ENCODE data around the gene MISP. TPM values are rescaled to one million over a fixed set of nuclear protein-coding genes. Genes with fewer than 3 reads are reported as not detected.
A peak's percentile ranks its signal among the peaks of the same experiment; 100 is the strongest.
"Not testable (repeated sequence)": the region's sequence is repeated elsewhere in the genome, so short reads cannot be mapped to it uniquely, and the experiment has no call there.

MISP gene
- total and polyA plus RNA-seq, 7 experiments from 2014 or later: not detected

DNA sequence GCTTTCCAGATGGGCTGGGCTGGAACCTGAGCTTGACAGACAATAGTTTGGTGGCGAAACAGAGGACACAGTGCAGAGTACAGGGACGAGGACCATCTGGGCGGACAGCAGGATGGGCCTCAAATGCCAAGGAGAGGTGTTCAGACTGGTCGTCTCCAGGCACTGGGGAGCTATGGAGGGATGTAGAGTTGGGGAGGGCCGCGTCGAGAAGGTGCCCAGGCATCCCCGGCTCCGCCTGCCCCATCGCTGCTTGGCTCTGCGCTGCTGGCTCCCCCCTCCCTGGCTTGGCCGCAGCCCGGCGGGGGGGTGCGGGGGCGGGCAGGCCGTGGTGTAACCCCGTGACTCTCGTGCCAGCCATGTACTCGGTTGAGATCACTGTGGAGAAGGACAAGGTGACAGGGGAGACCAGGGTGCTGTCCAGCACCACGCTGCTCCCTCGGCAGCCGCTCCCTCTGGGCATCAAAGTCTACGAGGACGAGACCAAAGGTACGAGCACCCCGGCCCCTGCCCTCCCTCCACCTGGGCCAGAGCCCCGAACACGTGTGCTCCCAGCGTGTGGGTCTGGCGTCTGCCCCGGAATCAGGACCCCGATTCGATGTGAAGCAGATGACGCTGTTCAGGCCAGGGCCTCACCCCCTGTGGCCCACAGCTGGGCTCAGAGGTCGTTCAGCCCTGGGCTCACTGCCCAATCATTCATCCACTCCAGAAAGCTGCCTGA lies 10.8 kb upstream of the MISP start:
- intact Hi-C loops (cut with micrococcal nuclease): no loop called here
- CTCF ChIA-PET: interaction anchor here (0.7 kb wide), 1 partner anchor 229 kb away, joined by 3 read pairs; no protein-coding TSS in a partner anchor
- no peak overlapping the region for H3K27ac Mint-ChIP-seq

GRCh38 chr19:740816-741505 lies 10.0 kb upstream of the MISP start:
- CTCF ChIA-PET; DNase-seq; H3K27me3 ChIP-seq (ENCODE audit: control insufficient read depth in 2 of 2, insufficient read depth in 2 of 2, low read length in 2 of 2); H3K27ac Mint-ChIP-seq; H3K27me3 Mint-ChIP-seq; H3K36me3 ChIP-seq (ENCODE audit: control insufficient read depth in 2 of 3, insufficient read depth in 3 of 3, low read length in 3 of 3); H3K4me1 Mint-ChIP-seq; H3K4me3 ChIP-seq (ENCODE audit: low read length); H3K9me3 ChIP-seq (ENCODE audit: control insufficient read depth in 2 of 3, low read length in 3 of 3); intact Hi-C loops (cut with micrococcal nuclease); H3K27ac ChIP-seq (ENCODE audit: low read depth, low read length); POLR2A ChIA-PET; H3K36me3 Mint-ChIP-seq; H3K4me3 Mint-ChIP-seq; H3K4me1 ChIP-seq (ENCODE audit: control insufficient read depth in 2 of 2, insufficient read depth in 2 of 2, low read length in 2 of 2); ATAC-seq: not testable (repeated sequence)
- peaks cover 0 to 12% (median 1%) of the 10 kb centered on the region in 11 donors for H3K9me3 Mint-ChIP-seq

More for the DNA sequence above, 10.8 kb upstream of the MISP start:
- no peak for ATAC-seq
- H3K4me1 ChIP-seq (ENCODE audit: control insufficient read depth in 2 of 2, insufficient read depth in 2 of 2, low read length in 2 of 2): no peaks in the 10 kb centered on the region
- no peak for DNase-seq
- POLR2A ChIA-PET: no interaction called here
- H3K4me3 ChIP-seq (ENCODE audit: low read length): no peak overlapping the region
- no peaks in the 10 kb centered on the region for H3K27me3 ChIP-seq (ENCODE audit: control insufficient read depth in 2 of 2, insufficient read depth in 2 of 2, low read length in 2 of 2)
- Mint-ChIP-seq H3K9me3 (peaks cover 0 to 12% (median 0%) of the 10 kb centered on the region in 11 donors), H3K27me3 (peaks cover 0 to 8% (median 0%) of the 10 kb centered on the region in 5 donors), H3K36me3 (no peaks in the 10 kb centered on the region), H3K4me3 (no peak overlapping the region), H3K4me1 (no peaks in the 10 kb centered on the region)
- no peaks in the 10 kb centered on the region for H3K36me3 ChIP-seq (ENCODE audit: control insufficient read depth in 2 of 3, insufficient read depth in 3 of 3, low read length in 3 of 3)
- H3K9me3 ChIP-seq (ENCODE audit: control insufficient read depth in 2 of 3, low read length in 3 of 3): no peaks in the 10 kb centered on the region
- no peak overlapping the region for H3K27ac ChIP-seq (ENCODE audit: low read depth, low read length)

DNA sequence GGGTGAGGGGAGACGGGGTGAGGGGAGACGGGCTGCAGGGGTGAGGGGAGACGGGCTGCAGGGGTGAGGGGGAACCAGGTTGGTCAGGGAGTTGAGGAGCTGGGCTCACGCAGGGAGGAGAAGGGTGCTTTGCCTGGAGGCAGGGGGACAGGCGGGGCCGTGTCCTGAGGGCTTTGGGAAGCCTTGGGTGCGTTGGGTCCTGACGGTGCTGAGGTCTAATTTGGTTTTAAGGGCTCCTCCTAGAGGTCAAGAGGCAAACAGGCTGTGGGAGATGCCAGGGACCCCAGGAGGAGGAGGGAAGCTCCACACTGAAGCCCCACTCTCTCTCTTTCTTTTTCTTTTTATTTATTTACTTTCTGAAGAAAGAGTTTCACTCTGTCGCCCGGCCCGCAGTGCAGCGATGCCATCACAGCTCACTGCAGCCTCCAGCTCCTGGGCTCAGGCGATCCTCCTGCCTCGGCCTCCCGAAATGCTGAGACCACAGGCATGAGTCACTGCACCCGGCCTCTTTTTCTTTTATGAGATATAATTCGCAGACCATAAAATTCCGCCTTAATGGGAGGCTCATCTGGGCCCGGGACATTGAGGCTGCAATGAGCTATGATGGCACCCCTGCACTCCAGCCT lies 9.3 kb upstream of the MISP start:
- Mint-ChIP-seq H3K4me1 (no peaks in the 10 kb centered on the region), H3K4me3 (no peak overlapping the region), H3K27ac (no peak overlapping the region), H3K36me3 (no peaks in the 10 kb centered on the region), H3K27me3 (peaks cover 0 to 8% (median 0%) of the 10 kb centered on the region in 5 donors), H3K9me3 (peaks cover 0 to 12% (median 3%) of the 10 kb centered on the region in 11 donors)
- Histone ChIP-seq H3K9me3 (ENCODE audit: control insufficient read depth in 2 of 3, low read length in 3 of 3) (no peaks in the 10 kb centered on the region), H3K27me3 (ENCODE audit: control insufficient read depth in 2 of 2, insufficient read depth in 2 of 2, low read length in 2 of 2) (no peaks in the 10 kb centered on the region), H3K36me3 (ENCODE audit: control insufficient read depth in 2 of 3, insufficient read depth in 3 of 3, low read length in 3 of 3) (no peaks in the 10 kb centered on the region), H3K27ac (ENCODE audit: low read depth, low read length) (no peak overlapping the region), H3K4me1 (ENCODE audit: control insufficient read depth in 2 of 2, insufficient read depth in 2 of 2, low read length in 2 of 2) (no peaks in the 10 kb centered on the region), H3K4me3 (ENCODE audit: low read length) (no peak overlapping the region)
- ChIA-PET POLR2A (no interaction called here), CTCF (no interaction called here)
- ATAC-seq: peak; percentile 20
- intact Hi-C loops (cut with micrococcal nuclease): no loop called here
- DNase-seq: peak in 2 of 9 donors; percentile 16 to 28

- Mint-ChIP-seq H3K4me3 (no peak overlapping the region), H3K4me1 (no peaks in the 10 kb centered on the region), H3K27ac (no peak overlapping the region), H3K27me3 (peaks cover 0 to 7% (median 0%) of the 10 kb centered on the region in 5 donors), H3K36me3 (no peaks in the 10 kb centered on the region), H3K9me3 (peaks cover 0 to 12% (median 3%) of the 10 kb centered on the region in 11 donors)
- no peaks in the 10 kb centered on the region for H3K36me3 ChIP-seq (ENCODE audit: control insufficient read depth in 2 of 3, insufficient read depth in 3 of 3, low read length in 3 of 3)
- H3K4me1 ChIP-seq (ENCODE audit: control insufficient read depth in 2 of 2, insufficient read depth in 2 of 2, low read length in 2 of 2): no peaks in the 10 kb centered on the region
- peaks cover 0 to 6% (median 0%) of the 10 kb centered on the region in 3 experiments for H3K9me3 ChIP-seq (ENCODE audit: control insufficient read depth in 2 of 3, low read length in 3 of 3)
- H3K27me3 ChIP-seq (ENCODE audit: control insufficient read depth in 2 of 2, insufficient read depth in 2 of 2, low read length in 2 of 2): no peaks in the 10 kb centered on the region
- no peak overlapping the region for H3K27ac ChIP-seq (ENCODE audit: low read depth, low read length)
- intact Hi-C loops (cut with micrococcal nuclease): no loop called here
- ChIA-PET CTCF (no interaction called here), POLR2A (no interaction called here)
- DNase-seq: no peak
- no peak for ATAC-seq
- H3K4me3 ChIP-seq (ENCODE audit: low read length): no peak overlapping the region
Observed at GRCh38 chr19:742540-743075, 8.3 kb upstream of the MISP start.

DNA sequence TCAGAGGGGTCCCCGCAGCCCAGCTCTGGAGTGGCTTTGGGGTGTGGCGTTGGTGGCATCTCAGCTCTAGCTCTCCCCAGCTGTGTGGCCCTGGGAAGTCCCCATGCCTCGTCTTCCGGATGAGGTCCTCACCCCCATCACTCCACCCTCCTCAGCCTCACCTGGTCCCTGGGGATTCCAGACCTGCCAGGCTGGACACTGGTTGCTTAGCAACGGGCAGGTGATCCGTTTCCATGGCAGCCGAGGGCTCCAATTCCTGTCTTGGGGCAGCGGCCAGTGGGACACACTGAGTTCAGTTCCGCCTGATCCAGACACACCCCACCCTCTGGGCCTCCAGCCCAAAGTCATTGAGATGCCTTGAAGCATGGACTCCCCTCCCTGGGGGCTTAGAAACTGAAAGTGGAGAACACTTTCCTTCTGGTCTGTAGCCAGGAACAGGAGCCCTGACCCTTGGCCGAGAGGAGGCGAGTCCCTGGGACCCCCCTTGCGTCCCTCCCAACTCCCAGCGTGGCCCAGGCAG lies 7.7 kb upstream of the MISP start:
- Mint-ChIP-seq H3K27me3 (peaks cover 0 to 4% (median 0%) of the 10 kb centered on the region in 5 donors), H3K4me3 (no peak overlapping the region), H3K4me1 (no peaks in the 10 kb centered on the region), H3K27ac (no peak overlapping the region), H3K36me3 (no peaks in the 10 kb centered on the region), H3K9me3 (peaks cover 0 to 12% (median 3%) of the 10 kb centered on the region in 11 donors)
- H3K27ac ChIP-seq (ENCODE audit: low read depth, low read length): no peak overlapping the region
- intact Hi-C loops (cut with micrococcal nuclease): no loop called here
- no peaks in the 10 kb centered on the region for H3K27me3 ChIP-seq (ENCODE audit: control insufficient read depth in 2 of 2, insufficient read depth in 2 of 2, low read length in 2 of 2)
- H3K9me3 ChIP-seq (ENCODE audit: control insufficient read depth in 2 of 3, low read length in 3 of 3): peaks cover 0 to 12% (median 0%) of the 10 kb centered on the region in 3 experiments
- H3K4me3 ChIP-seq (ENCODE audit: low read length): no peak overlapping the region
- POLR2A ChIA-PET: no interaction called here
- H3K4me1 ChIP-seq (ENCODE audit: control insufficient read depth in 2 of 2, insufficient read depth in 2 of 2, low read length in 2 of 2): no peaks in the 10 kb centered on the region
- no peak for ATAC-seq
- DNase-seq: no peak
- no peaks in the 10 kb centered on the region for H3K36me3 ChIP-seq (ENCODE audit: control insufficient read depth in 2 of 3, insufficient read depth in 3 of 3, low read length in 3 of 3)
- CTCF ChIA-PET: no interaction called here

DNA sequence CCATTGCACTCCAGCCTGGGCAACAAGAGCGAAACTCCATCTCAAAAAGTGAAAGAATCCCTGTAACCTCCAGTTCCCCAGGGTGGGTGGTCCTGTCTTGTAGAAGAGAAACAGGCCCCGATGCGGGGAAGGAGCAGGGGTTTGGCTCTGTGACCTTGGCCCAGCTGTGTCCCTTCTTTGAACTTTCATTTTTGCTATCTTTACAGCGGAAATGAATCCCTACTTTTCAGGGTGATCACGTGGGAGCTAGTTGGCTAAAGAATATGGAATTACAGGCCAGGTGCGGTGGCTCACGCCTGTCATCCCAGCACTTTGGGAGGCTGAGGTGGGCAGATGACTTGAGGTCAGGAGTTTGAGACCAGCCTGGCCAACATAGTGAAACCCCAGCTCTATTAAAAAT lies 5.8 kb upstream of the MISP start:
- not testable (repeated sequence) for DNase-seq, ATAC-seq
- peaks cover 0 to 12% (median 0%) of the 10 kb centered on the region in 3 experiments for H3K9me3 ChIP-seq (ENCODE audit: control insufficient read depth in 2 of 3, low read length in 3 of 3)

More for the DNA sequence above, 5.8 kb upstream of the MISP start:
- POLR2A ChIA-PET; H3K4me1 Mint-ChIP-seq; H3K27me3 Mint-ChIP-seq; H3K4me3 ChIP-seq (ENCODE audit: low read length); H3K4me3 Mint-ChIP-seq; H3K27me3 ChIP-seq (ENCODE audit: control insufficient read depth in 2 of 2, insufficient read depth in 2 of 2, low read length in 2 of 2); H3K27ac Mint-ChIP-seq; H3K36me3 Mint-ChIP-seq; H3K27ac ChIP-seq (ENCODE audit: low read depth, low read length); intact Hi-C loops (cut with micrococcal nuclease); H3K4me1 ChIP-seq (ENCODE audit: control insufficient read depth in 2 of 2, insufficient read depth in 2 of 2, low read length in 2 of 2); CTCF ChIA-PET; H3K36me3 ChIP-seq (ENCODE audit: control insufficient read depth in 2 of 3, insufficient read depth in 3 of 3, low read length in 3 of 3): not testable (repeated sequence)
- H3K9me3 Mint-ChIP-seq: peaks cover 0 to 12% (median 3%) of the 10 kb centered on the region in 11 donors

Measured in naive thymus-derived CD4-positive, alpha-beta T cell (primary cell).